ENCODE data around the gene YOD1.

Gene YOD1

DNA sequence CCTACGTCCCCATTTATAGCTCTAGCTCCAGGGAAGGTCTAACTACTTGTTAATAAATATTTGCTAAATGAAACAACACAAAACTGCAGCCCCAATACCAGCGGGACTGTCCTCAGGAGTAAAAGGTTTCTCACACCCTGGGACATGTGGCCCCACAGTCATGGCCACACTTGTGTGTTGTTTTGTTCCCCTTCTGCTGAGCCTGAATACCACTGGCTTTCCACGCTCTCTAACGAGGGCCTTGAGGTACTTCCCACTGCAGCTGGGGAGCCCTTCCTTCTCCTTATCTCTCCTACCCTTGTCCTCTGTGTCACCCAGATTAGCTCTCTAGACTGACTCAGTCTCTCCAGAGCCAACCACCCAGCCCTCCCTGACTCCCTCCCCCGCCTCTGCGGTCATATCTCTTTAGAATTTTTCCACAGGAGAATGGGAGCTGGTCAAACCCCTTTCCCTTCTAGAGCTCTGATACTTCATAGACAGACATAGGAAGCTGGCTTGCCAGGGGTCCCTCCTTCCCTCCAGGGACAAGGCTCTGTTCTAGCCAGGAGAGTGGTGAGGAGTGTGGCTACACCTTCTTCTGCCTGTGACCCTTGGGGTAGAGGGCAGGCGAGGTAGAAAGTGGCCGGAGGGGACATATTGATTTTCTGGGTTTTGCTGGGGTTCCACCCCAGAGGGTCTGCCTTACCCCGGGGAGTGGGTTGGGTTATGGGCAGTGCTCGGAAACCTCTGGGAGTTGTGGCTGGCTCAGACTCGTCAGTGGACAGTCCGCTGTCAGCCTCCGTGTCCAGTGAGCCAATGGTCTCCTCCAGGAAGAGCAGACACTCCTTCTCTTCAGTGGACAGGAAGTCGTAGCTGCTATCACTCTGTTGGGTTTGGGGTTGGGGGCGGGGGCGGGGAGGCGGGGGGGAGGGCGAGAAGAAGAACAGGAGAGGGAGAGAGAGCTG, 26.5 kb downstream of the YOD1 start:
- no peak for DNase-seq

DNA sequence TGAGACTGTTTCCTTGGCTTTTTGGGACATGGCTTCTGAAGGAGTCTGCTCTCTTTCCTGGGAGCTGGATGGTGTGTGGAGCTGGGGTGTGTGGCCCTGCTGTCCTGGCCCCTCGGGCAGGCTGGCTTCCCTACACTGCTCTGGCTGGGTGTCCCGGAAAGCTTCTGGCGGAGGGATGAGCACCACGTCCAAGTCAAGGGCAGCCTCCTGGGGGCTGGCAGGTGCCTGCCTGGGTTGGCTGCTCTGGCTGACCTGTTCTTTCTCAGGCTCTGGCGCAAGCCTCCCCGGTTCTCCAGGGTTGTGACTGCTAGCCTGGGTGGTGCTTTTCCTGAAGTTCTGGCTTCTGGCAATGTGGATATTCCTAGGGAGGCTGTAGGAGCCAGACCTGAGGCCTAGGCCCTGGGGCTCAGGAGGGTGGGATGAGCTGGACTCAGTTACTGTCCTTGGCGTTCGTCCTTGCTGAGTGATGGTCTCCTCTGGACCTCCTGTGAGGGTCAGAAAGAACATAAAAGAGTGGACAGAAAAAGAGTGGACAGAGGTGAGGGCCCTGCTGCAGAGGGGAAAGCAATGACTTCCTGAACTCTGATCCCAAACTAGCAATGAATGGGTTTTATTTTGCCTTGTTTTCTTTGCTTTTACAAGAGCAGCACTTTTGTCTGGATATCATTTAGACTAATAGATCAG, 27.9 kb downstream of the YOD1 start:
- DNase-seq, result no peak

DNA sequence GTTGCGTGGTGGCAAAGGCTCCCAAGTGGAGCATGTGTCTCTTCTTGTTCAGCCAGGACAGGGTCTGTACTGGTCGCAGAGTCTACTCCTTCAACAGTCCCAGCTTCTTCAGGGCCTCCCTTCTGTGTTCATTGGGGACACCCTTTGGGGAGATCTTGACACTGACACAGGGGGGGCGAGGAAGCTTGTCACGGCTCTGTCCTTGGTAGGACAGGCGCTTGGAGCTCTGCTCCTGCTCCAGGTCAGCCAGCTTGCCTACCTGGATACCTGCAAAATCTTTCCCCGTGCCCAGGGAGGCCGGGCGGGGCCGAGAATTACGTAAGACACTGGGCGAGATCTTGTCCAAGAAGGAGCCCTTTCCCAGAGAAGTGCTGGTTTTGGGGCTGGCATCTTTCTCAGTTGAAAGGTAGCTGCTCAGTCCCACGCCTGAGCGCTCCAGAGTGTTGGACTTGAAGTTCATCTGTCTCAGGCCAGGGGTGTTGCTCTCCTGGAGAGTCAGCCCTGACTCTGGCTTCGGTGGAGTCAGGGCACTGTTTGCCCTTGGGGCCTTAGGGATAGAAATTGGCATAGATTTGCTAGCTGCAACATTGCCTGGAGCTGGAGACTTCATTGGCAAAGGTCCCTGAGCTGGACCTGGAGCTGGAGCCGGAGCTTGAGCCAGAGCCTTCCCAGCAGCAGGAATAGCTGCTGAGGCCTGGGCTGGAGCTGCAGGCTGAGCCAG, 29.0 kb downstream of the YOD1 start:
- DNase-seq, result no peak

DNA sequence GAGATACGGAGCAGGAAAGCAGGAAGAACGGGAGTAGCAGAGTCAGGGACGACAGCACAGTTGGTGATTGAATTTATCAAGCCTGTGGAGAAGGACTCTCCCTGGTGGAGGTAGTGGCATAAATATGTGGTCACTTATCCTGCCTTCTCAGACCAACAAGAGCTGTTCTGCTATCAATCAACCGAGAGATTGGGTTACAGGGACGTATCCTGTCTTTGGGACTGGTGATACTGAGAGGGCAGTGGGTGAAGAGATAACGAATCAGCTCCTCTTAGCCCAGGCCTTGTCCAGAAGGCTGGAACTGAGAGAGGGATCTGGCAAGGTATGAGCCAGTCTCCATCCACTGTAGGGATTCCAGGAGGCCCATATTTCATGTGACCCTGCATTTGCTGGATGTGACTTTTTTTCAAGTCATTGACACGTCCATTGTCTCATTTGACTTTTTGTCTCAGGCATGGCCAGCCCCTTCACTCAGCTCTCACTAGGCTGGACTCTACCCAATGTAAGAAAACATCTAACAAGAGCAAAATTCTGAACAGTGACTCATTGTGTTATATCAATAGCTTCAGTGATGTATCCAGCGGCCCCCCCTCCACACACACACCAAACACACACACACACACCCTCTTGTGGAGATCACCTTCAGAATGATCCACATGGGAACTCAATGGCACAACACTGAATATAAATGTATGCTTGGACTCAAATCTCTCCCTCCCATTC, 29.7 kb downstream of the YOD1 start:
- no peak for DNase-seq

DNA sequence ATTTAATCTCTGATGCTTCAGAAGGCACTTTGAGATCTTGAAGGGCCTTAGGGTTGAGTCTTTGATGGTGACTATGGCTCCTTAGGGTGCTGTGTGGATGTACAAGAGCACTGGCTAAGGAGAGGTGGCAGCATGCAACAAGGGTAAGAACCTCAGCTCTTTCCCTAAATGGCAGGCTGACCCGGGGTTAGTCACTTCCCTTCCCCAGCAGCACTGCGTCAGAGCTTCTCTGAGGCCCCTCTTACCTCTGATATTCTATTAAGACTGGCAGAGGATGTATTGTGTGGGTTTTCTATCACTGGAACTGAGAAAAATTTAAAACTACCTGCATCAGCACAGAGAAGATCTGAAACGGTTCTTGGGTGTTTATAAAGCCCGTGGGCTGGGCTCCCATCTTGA, 30.3 kb downstream of the YOD1 start:
- DNase-seq, result no peak

DNA sequence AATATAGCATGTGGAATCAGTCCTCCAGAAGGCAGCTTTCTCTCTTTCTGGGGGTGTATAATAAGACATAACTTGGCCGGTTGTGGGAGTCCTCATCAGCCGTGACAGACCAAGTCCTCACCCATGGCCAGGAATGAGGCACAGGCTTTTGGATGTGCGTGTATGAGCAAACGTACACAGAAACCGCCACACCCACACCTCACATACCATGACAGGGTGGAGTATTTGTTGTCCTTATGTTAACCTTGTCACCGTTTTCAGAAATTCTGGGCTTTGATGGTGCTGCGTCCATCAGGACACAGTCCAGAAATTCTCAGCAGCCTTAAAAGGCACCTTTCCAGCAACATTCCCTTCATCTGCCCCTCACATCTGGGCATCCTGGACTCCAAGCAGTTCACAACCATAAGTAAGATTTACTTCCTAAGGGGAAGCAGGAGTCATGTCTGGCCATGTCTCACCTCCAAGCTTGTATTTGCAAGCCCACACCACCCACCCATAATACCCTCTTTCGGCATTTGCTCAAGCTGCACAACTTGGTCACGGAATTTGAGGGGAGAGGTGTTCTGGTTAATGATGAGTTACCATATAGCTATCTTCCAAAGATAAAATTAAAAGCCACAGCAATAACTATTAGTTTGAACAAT, 30.8 kb downstream of the YOD1 start:
- no peak for DNase-seq

GRCh38 chr1:207019661-207020060, 31.3 kb downstream of the YOD1 start:
- no peak for DNase-seq

DNA sequence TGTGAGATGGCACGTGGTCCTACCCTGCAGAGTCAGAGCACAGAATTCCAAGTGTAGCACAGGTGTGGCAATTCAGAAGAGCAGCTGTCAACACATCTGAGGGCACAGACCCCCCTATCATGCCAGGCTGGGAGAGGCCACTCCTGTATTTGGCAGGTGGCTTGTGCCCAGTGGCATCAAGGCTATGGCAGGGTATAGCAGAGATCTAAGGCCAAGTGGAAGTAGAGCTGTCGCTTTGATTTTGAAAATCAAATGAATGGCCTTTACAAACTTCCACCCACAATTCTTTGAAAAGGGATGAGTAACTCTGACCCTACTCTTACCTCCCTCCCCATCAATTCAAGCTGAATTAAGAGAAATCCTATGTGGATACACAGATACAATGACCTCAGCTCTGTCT, 31.8 kb downstream of the YOD1 start:
- DNase-seq, result no peak

- no peak for DNase-seq
These were observed 32.3 kb downstream of the YOD1 start for GRCh38 chr1:207018707-207019106.

- DNase-seq, result no peak
These were observed 33.1 kb downstream of the YOD1 start for GRCh38 chr1:207017615-207018559.

GRCh38 chr1:207015791-207016190, 35.2 kb downstream of the YOD1 start:
- DNase-seq, result no peak

DNA sequence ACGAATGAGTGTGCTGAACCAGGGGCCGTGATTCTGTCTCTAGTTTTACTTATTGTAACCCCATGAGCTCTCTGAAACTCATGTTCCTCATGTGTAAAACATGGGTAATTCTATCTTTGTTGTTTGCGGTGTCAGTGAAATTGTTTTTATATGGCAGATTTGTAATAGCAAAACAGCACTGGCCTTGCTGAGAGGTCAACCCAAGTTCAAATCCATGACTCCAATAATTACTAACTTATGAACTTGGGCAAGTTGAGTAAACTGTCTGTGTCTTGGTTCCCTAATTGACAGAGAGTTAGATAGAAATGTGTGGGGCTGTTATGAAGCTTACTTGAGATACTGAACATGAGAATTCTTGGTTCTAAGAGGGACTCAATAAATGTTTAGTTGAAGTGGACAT, 36.3 kb downstream of the YOD1 start:
- no peak for DNase-seq

GRCh38 chr1:207013321-207014085, 37.5 kb downstream of the YOD1 start:
- no peak for DNase-seq

GRCh38 chr1:207010726-207011125, 40.3 kb downstream of the YOD1 start:
- no peak for DNase-seq

GRCh38 chr1:207009945-207010344, 41.1 kb downstream of the YOD1 start:
- DNase-seq, result no peak

GRCh38 chr1:207009182-207009850, 41.7 kb downstream of the YOD1 start:
- DNase-seq, result no peak

DNA sequence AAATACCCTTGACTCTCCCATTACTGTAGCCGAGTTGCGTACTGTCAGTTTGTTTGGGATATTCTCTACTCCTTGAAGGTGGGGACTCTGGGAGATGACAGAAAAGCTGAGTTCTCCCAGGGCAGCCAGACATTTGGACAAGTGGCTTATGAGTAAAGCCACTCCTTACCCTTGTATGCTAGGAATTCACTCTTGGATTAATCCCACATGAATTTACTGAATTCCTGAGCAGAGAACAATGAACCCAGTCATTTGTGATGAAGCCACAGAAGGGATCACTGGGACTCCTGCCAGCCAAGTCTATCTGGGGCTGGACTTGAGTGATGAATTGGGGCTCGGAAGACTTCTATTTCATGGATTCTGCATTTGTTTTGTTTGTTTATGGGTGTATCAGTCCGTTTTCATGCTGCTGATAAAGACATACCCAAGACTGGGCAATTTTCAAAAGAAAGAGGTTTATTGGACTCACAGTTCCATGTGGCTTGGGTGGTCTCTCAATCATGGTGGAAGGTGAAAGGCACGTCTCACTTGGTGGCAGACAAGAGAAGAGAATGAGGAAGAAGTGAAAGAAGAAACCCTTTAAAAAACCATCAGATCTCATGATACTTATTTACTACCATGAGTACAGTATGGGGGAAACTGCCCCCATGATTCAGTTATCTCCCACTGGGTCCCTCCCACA, 43.5 kb downstream of the YOD1 start:
- DNase-seq, result no peak

DNA sequence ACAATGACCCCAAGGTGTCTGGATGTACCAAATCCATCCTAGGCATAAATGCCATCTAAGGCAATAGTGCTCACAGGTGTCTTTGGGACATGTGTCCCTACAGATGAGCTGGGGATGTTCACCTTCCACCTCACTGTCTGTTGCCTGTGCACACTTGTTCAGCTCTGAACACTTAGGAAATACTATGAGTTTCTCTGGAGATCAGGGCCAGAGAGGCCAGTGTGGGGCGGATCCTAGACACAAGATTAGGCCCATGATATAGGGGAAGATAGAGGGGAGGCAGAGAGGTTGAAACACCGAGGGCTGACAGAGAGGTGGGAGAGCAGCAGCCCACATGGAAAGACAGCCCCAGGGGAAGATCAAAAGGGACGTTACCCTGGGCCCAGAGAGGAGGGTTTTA, 44.1 kb downstream of the YOD1 start:
- DNase-seq, result no peak

DNA sequence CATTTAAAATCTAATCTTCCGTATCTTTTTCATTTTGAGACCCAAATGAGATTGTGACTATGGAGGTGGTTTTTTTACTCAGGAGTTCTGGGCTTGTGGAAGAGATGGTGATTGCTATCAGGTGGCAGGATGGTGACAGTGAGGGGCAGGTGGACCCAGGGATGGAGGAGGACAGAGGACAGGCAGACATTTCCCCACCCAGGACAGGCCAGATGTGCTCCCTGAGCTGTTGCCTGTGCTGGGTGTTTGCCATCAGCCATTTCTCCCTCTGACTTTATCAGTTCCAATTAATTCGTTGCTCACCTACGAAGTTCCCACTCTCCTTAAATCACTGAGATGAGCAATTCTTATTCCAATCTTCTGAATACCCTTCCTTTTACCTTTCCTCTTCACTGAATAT, 44.9 kb downstream of the YOD1 start:
- no peak for DNase-seq

Data from KG1 (cell line).